GM12878 (cell line): ENCODE data around the gene TSPYL2. TPM values are rescaled to one million over a fixed set of nuclear protein-coding genes. Genes with fewer than 3 reads are reported as not detected.

Source experiments
- ATAC-seq: fragments of 200-7000 bp; cut with Tn5 transposase; 3 replicates; pipeline ENCODE4 v1.9.1; 2020; ENCODE audit warnings: mild to moderate bottlenecking, moderate library complexity
- BruUV-seq: library from RNA; stranded (reverse); fragments of 400-500 nt; replicated peaks from 2 replicates; lab custom pipeline; 2021; lab: Mats Ljungman, UMichigan
- CTCF ChIA-PET: fragments of 300-600 bp; sonication (Branson Sonifier 250); formaldehyde crosslinking; extraction: SDS; loops from one replicate; lab custom pipeline; 2021; ENCODE audit warnings: inconsistent platforms; lab: Yijun Ruan, JAX
- POLR2A ChIA-PET: fragments of 350-600 bp; formaldehyde crosslinking; extraction: SDS; loops from one replicate; lab custom pipeline; 2021; ENCODE audit warnings: inconsistent platforms; lab: Charles Lee
- RAD21 ChIA-PET: fragments of 300-600 bp; sonication (Branson Sonifier 250); formaldehyde crosslinking; loops from one replicate; lab custom pipeline; 2023; ENCODE audit warnings: antibody characterized with exemption; ENCODE audit not compliant: unreplicated experiment; lab: Charles Lee
- SMC1A ChIA-PET: fragments of 300-600 bp; sonication (Branson Sonifier 250); formaldehyde crosslinking; loops from one replicate; lab custom pipeline; 2023; ENCODE audit not compliant: unreplicated experiment, uncharacterized antibody; lab: Charles Lee
- DNase-seq: peaks from one replicate; pipeline ENCODE4 v3.0.0-alpha.2; 2011; ENCODE audit warnings: low read depth, low spot score
- FAIRE-seq: peaks from 3 replicates; lab custom pipeline; 2011; peaks lifted over from hg19 to GRCh38; lab: Jason Lieb, UNC
- H2AFZ ChIP-seq: 2 replicates; pipeline ENCODE4 v1.6.0; 2011; ENCODE audit warnings: low read depth, low read length, control low read depth; ENCODE audit not compliant: control insufficient read depth
- H3K27ac ChIP-seq: 2 replicates; pipeline ENCODE4 v1.5.1; 2011; ENCODE audit warnings: control low read depth; ENCODE audit not compliant: control insufficient read depth, insufficient read depth
- H3K27me3 ChIP-seq, 2 experiments: replicated peaks in 1 of 2; 2 replicates each; pipeline versions ENCODE4 v1.6.0 to v1.6.1; 2011; ENCODE audit warnings: low read length in 1 of 2; ENCODE audit not compliant: control insufficient read depth in 2 of 2, insufficient read depth in 2 of 2
- H3K36me3 ChIP-seq, 2 experiments: 2 replicates each; pipeline ENCODE4 v1.5.1; 2011; ENCODE audit warnings: low read length in 1 of 2; ENCODE audit not compliant: control insufficient read depth in 2 of 2, insufficient read depth in 2 of 2
- H3K4me1 ChIP-seq: 2 replicates; pipeline ENCODE4 v1.6.1; 2011; ENCODE audit warnings: mild to moderate bottlenecking, low read length, moderate library complexity, mixed read lengths; ENCODE audit not compliant: control insufficient read depth, insufficient read depth
- H3K4me2 ChIP-seq: 2 replicates; pipeline ENCODE4 v1.6.0; 2011; ENCODE audit warnings: control low read depth; ENCODE audit not compliant: control insufficient read depth, insufficient read depth
- H3K4me3 ChIP-seq: fragments of 200-600 bp; sonication (generic); 2 replicates; pipeline ENCODE4 v1.5.1; 2016
- H3K79me2 ChIP-seq: 2 replicates; pipeline ENCODE4 v1.6.0; 2011; ENCODE audit warnings: low read length; ENCODE audit not compliant: control insufficient read depth, insufficient read depth
- H3K9ac ChIP-seq: 2 replicates; pipeline ENCODE4 v1.8.0; 2011; ENCODE audit warnings: low read length, control low read depth, mixed read lengths; ENCODE audit not compliant: control insufficient read depth, insufficient read depth
- H3K9me3 ChIP-seq: replicated peaks from 3 replicates; pipeline ENCODE4 v1.5.1; 2011; ENCODE audit warnings: mild to moderate bottlenecking, low read length; ENCODE audit not compliant: control insufficient read depth, insufficient read depth
- H4K20me1 ChIP-seq: 2 replicates; pipeline ENCODE4 v1.6.0; 2011; ENCODE audit not compliant: control insufficient read depth, insufficient read depth
- BACH1 ChIP-seq: fragments of 450-650 bp; IDR thresholded peaks from 2 replicates; pipeline ENCODE4 v1.6.1; 2017; ENCODE audit warnings: mild to moderate bottlenecking, borderline replicate concordance
- CBFB ChIP-seq: IDR thresholded peaks from 2 replicates; pipeline ENCODE4 v1.6.1; 2016; ENCODE audit warnings: antibody characterized with exemption, low read depth
- CEBPB ChIP-seq, 2 experiments: fragments of 150-350 bp in 1 of 2; IDR thresholded peaks; 2 replicates each; pipeline ENCODE4 v1.6.1; 2012 to 2014; ENCODE audit warnings: low read depth in 2 of 2, low read length in 2 of 2, borderline replicate concordance in 1 of 2, inconsistent platforms in 1 of 2
- CEBPZ ChIP-seq: fragments of 150-350 bp; IDR thresholded peaks from 2 replicates; pipeline ENCODE4 v1.6.1; 2016; ENCODE audit warnings: low read depth, low read length
- CREB1 ChIP-seq: IDR thresholded peaks from 2 replicates; pipeline ENCODE4 v1.6.1; 2012; ENCODE audit warnings: low read depth, mild to moderate bottlenecking, inconsistent platforms
- HSF1 ChIP-seq: fragments of 150-350 bp; IDR thresholded peaks from 2 replicates; pipeline ENCODE4 v1.6.1; 2014; ENCODE audit warnings: mild to moderate bottlenecking, low read depth, low read length
- IRF4 ChIP-seq: IDR thresholded peaks from 2 replicates; pipeline ENCODE4 v1.6.1; 2011; ENCODE audit warnings: low read depth, low read length
- JUND ChIP-seq: IDR thresholded peaks from 2 replicates; pipeline ENCODE4 v1.6.1; 2012; ENCODE audit warnings: low read depth, mild to moderate bottlenecking, low read length, improper control_type of control experiment, moderate library complexity
- KLF5 ChIP-seq: fragments of 450-650 bp; IDR thresholded peaks from 2 replicates; pipeline ENCODE4 v1.6.1; 2014; ENCODE audit warnings: mild to moderate bottlenecking; ENCODE audit not compliant: partially characterized antibody
- POLR2A ChIP-seq: IDR thresholded peaks from 2 replicates; pipeline ENCODE4 v1.6.1; 2011; ENCODE audit warnings: low read depth, mild to moderate bottlenecking, low read length
- POLR2AphosphoS5 ChIP-seq: IDR thresholded peaks from 2 replicates; pipeline ENCODE4 v1.6.1; 2011; ENCODE audit warnings: mild to moderate bottlenecking, low read length, inconsistent platforms
- TARDBP ChIP-seq: IDR thresholded peaks from 2 replicates; pipeline ENCODE4 v1.6.1; 2016; ENCODE audit warnings: borderline replicate concordance
- ZNF217 ChIP-seq: fragments of 450-650 bp; IDR thresholded peaks from 2 replicates; pipeline ENCODE4 v1.6.1; 2017; ENCODE audit warnings: antibody characterized with exemption, mild to moderate bottlenecking
- WGBS: methylation state at CpG from one replicate; pipeline ENCODE4 v1.1.6; 2016; ENCODE audit warnings: low lambda C conversion rate; ENCODE audit not compliant: insufficient replicate concordance, insufficient coverage; ENCODE audit errors: missing lambda C conversion rate; 5-methylcytosine and 5-hydroxymethylcytosine counted together
- in situ Hi-C: fragments of 300-500 bp; cut with MboI; formaldehyde crosslinking; loops from 9 replicates; pipeline ENCODE4 v1.14.3; 2018; ENCODE audit warnings: mixed read lengths
- intact Hi-C: fragments of 100-400 bp; cut with micrococcal nuclease; formaldehyde crosslinking; loops from one replicate; pipeline ENCODE4 v1.14.2; 2022; ENCODE audit not compliant: unreplicated experiment
- polyA plus RNA-seq, 11 experiments: library from polyadenylated mRNA; depleted of rRNA in 4 of 11; unstranded in 6 of 11; stranded (reverse) in 5 of 11; fragments of >200 nt; fragmentation: Nextera tagmentation in 4 of 11; fragmentation: Illumina TruSeq in 1 of 11; extraction: Ambion mirVana in 4 of 11; extraction: Trizol in 1 of 11; gene quantifications; 1 replicate in 1 of 11; 2 replicates in 10 of 11; pipeline versions ENCODE4 v1.2.1 to v1.2.3, GENCODE V29; 2011 to 2016; ENCODE audit warnings: inconsistent platforms in 2 of 11, missing spikeins in 2 of 11, low read depth in 1 of 11
- total RNA-seq, 4 experiments: library from RNA; depleted of rRNA in 3 of 4; stranded (reverse); fragments of >200 nt in 3 of 4; fragmentation: Illumina TruSeq in 1 of 4; extraction: Trizol in 1 of 4; gene quantifications; 2 replicates each; pipeline versions ENCODE4 v1.2.1 to v1.2.3, GENCODE V29; 2013 to 2021

TSPYL2 gene
- total and polyA plus RNA-seq, 10 of the 15 experiments (the other 5 are each of a cell fraction or from before 2014, with no cell fraction given), result 0.53 to 24.6 (median 14.5) TPM

DNA sequence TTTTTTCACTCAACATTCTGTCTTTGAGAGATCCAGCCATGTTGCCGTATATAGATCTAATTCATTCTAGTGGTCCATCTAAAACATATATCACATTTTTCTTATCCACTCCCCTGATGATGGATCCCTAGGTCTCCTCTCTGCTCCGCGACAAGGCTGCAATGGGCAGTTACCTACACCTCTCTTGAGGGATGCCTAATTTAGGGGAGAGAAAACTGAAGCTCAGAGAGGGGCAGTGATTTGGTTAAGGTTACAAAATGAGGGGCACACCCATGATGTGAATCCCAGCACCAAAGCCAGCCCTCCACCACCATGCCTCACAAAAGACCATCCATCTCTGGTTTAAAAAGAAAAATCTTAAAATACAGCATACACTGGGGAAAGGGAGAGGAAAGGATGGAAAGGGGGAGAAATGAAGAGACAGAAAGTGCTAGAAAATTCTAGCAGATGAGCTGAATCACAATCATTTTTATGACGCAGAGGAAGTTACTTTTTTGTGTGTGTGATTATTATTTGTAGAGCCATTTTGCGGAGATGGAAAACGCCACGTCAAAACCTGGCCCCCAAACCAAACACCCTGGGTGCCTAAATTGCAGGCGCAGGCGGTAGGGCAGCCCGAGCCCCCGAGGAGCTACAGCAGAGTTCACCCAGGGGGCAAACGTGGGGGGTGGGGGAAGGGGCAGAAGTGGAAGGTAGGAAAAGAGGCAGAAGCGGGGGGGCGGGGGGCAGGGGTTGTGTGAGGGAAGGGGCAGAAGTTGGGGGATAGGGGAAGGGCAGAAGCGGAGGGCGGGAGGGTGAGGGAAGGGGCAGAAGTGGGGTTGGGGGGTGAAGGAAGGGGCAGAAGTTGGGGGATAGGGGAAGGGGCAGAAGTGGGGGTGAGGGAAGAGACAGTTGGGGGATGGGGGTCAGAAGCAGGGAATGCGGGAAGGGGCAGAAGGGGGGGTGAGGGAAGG lies 1.3 kb upstream of the TSPYL2 start:
- Histone ChIP-seq H3K9me3 (no peaks in the 10 kb centered on the region), H3K4me3 (no peak overlapping the region)
- TF ChIP-seq TARDBP, result no peak
- TF ChIP-seq CREB1, result 0 out of 2 replicates have a peak, but pooled peaks have one; percentile 13
- TF ChIP-seq CEBPB (IDR thresholded peaks at IDR 0.05; ENCODE audit: borderline replicate concordance in 1 of 2, low read depth in 2 of 2, low read length in 2 of 2), result no peak
- no peak for TF ChIP-seq IRF4
- peak; percentile 83 for TF ChIP-seq HSF1
- no peak for TF ChIP-seq POLR2AphosphoS5
- TF ChIP-seq KLF5, result no peak
- TF ChIP-seq POLR2A, result no peak
- TF ChIP-seq ZNF217, result no peak
- no peak for TF ChIP-seq CEBPZ
- no peak for TF ChIP-seq BACH1
- no peak for TF ChIP-seq JUND
- TF ChIP-seq CBFB, result no peak
- TF ChIP-seq, all 136 proteins: peak for 2
- ChIA-PET CTCF (interaction anchor here (0.9 kb wide), 1 partner anchor 7 kb away, joined by 3 read pairs; no protein-coding TSS in a partner anchor), RAD21 (no interaction called here), POLR2A (no interaction called here), SMC1A (no interaction called here)
- no peak for ATAC-seq
- peaks cover 6% of the 10 kb centered on the region for H3K79me2 ChIP-seq
- peaks cover 0 to 3% of the 10 kb centered on the region in 2 experiments; a peak in 1 of 4 replicates for H3K36me3 ChIP-seq
- no TSS peak for BruUV-seq
- no peaks in the 10 kb centered on the region for H4K20me1 ChIP-seq
- no peak for DNase-seq
- H3K27ac ChIP-seq, result no peak overlapping the region
- FAIRE-seq, result no peak
- no peaks in the 10 kb centered on the region for H3K27me3 ChIP-seq
- intact Hi-C loops (no loop called here), in situ Hi-C loops (no loop called here)
- H3K9ac ChIP-seq, result no peak overlapping the region
- H3K4me2 ChIP-seq, result no peak overlapping the region
- H3K4me1 ChIP-seq, result no peaks in the 10 kb centered on the region
- no peak overlapping the region for H2AFZ ChIP-seq
- WGBS, result 45% methylated on average over 12 of the region's 17 CpGs
